OCI-LY3 (cell line): ENCODE data around the gene PRDM2.

Source experiments
- H2AFZ ChIP-seq: fragments of 200-600, 300-600 bp; shearing (Covaris generic); 2 replicates; pipeline ENCODE4 v1.6.0; 2014; ENCODE audit warnings: antibody characterized with exemption, low read depth, low read length
- H3K27ac ChIP-seq: fragments of 200-600, 300-600 bp; sonication (generic); 2 replicates; pipeline ENCODE4 v1.5.1; 2014; ENCODE audit warnings: mild to moderate bottlenecking, low read length, moderate library complexity, mixed read lengths
- H3K27me3 ChIP-seq: fragments of 200-600, 300-600 bp; sonication (generic); 2 replicates; pipeline ENCODE4 v1.6.1; 2014; ENCODE audit warnings: low read depth, low read length, mixed read lengths
- H3K36me3 ChIP-seq: fragments of 200-600, 300-600 bp; sonication (generic); replicated peaks from 2 replicates; pipeline ENCODE3; 2014; ENCODE audit warnings: low read depth, low read length, mixed read lengths
- H3K4me1 ChIP-seq: fragments of 300-600, 200-600 bp; sonication (generic); 2 replicates; pipeline ENCODE4 v1.6.1; 2014; ENCODE audit warnings: low read length, mixed read lengths
- H3K4me2 ChIP-seq: fragments of 200-600, 300-600 bp; sonication (generic); 2 replicates; pipeline ENCODE4 v1.6.1; 2014; ENCODE audit warnings: low read length, mixed read lengths
- H3K4me3 ChIP-seq: fragments of 300-600, 200-600 bp; sonication (generic); 2 replicates; pipeline ENCODE4 v1.5.1; 2014; ENCODE audit warnings: antibody characterized with exemption, mild to moderate bottlenecking, low read length, moderate library complexity
- H3K79me2 ChIP-seq: fragments of 300-600, 200-600 bp; shearing (Covaris generic); 2 replicates; pipeline ENCODE4 v1.6.1; 2014; ENCODE audit warnings: mild to moderate bottlenecking, low read length, mixed read lengths
- H3K9ac ChIP-seq: fragments of 300-600, 200-600 bp; shearing (Covaris generic); 2 replicates; pipeline ENCODE4 v1.6.0; 2014; ENCODE audit warnings: mild to moderate bottlenecking, low read length, moderate library complexity
- H3K9me3 ChIP-seq: fragments of 200-600, 300-600 bp; shearing (Covaris generic); 2 replicates; pipeline ENCODE4 v1.6.1; 2014; ENCODE audit warnings: low read length, mixed read lengths; ENCODE audit not compliant: insufficient read depth
- H4K20me1 ChIP-seq: fragments of 200-600, 300-600 bp; sonication (generic); 2 replicates; pipeline ENCODE4 v1.6.1; 2016; ENCODE audit warnings: low read length, mixed read lengths; ENCODE audit not compliant: insufficient read depth
- EZH2phosphoT487 ChIP-seq: fragments of 200-600 bp; shearing (Covaris generic); IDR thresholded peaks from 2 replicates; pipeline ENCODE4 v1.6.1; 2018; ENCODE audit warnings: antibody characterized with exemption, mixed run types, low read depth
- TF ChIP-seq, protein P1 (sequence below): fragments of 200-600, 300-600 bp; sonication (generic); IDR thresholded peaks from 2 replicates; pipeline ENCODE4 v1.5.1; 2014; ENCODE audit warnings: antibody characterized with exemption, low read length, low read depth

Gene PRDM2

GRCh38 chr1:13702425-13703127 lies 2.6 kb downstream of the PRDM2 start:
- H3K4me2 ChIP-seq: peak overlapping the region; percentile 85
- H3K4me3 ChIP-seq: peak overlapping the region; percentile 97
- H4K20me1 ChIP-seq: peaks cover 26% of the 10 kb centered on the region; the same call in 1 of the 2 replicates
- peaks cover 6% of the 10 kb centered on the region; the same call in 1 of the 2 replicates for H3K9me3 ChIP-seq
- TF ChIP-seq, protein P1, sequence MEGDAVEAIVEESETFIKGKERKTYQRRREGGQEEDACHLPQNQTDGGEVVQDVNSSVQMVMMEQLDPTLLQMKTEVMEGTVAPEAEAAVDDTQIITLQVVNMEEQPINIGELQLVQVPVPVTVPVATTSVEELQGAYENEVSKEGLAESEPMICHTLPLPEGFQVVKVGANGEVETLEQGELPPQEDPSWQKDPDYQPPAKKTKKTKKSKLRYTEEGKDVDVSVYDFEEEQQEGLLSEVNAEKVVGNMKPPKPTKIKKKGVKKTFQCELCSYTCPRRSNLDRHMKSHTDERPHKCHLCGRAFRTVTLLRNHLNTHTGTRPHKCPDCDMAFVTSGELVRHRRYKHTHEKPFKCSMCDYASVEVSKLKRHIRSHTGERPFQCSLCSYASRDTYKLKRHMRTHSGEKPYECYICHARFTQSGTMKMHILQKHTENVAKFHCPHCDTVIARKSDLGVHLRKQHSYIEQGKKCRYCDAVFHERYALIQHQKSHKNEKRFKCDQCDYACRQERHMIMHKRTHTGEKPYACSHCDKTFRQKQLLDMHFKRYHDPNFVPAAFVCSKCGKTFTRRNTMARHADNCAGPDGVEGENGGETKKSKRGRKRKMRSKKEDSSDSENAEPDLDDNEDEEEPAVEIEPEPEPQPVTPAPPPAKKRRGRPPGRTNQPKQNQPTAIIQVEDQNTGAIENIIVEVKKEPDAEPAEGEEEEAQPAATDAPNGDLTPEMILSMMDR: no peak
- no peak for TF ChIP-seq EZH2phosphoT487
- H3K36me3 ChIP-seq: peaks cover 14% of the 10 kb centered on the region
- peak overlapping the region; percentile 98 for H3K9ac ChIP-seq
- peak overlapping the region; percentile 97 for H3K27ac ChIP-seq
- H3K79me2 ChIP-seq: peaks cover 82% of the 10 kb centered on the region
- H3K4me1 ChIP-seq: peaks cover 50% of the 10 kb centered on the region
- H3K27me3 ChIP-seq: no peaks in the 10 kb centered on the region
- no peak overlapping the region for H2AFZ ChIP-seq

GRCh38 chr1:13703128-13703513 lies 3.1 kb downstream of the PRDM2 start:
- peak overlapping the region; percentile 85 for H3K4me2 ChIP-seq
- TF ChIP-seq, protein P1: no peak
- TF ChIP-seq EZH2phosphoT487: no peak
- H3K27me3 ChIP-seq: no peaks in the 10 kb centered on the region
- peaks cover 56% of the 10 kb centered on the region for H3K4me1 ChIP-seq
- H3K79me2 ChIP-seq: peaks cover 87% of the 10 kb centered on the region
- H3K9ac ChIP-seq: peak overlapping the region; percentile 77
- H2AFZ ChIP-seq: no peak overlapping the region
- peak overlapping the region; percentile 97 for H3K4me3 ChIP-seq
- peaks cover 31% of the 10 kb centered on the region; the same call in 1 of the 2 replicates for H4K20me1 ChIP-seq
- H3K36me3 ChIP-seq: peaks cover 8% of the 10 kb centered on the region
- H3K9me3 ChIP-seq: peaks cover 3% of the 10 kb centered on the region; the same call in 1 of the 2 replicates
- peak overlapping the region; percentile 97 for H3K27ac ChIP-seq

DNA sequence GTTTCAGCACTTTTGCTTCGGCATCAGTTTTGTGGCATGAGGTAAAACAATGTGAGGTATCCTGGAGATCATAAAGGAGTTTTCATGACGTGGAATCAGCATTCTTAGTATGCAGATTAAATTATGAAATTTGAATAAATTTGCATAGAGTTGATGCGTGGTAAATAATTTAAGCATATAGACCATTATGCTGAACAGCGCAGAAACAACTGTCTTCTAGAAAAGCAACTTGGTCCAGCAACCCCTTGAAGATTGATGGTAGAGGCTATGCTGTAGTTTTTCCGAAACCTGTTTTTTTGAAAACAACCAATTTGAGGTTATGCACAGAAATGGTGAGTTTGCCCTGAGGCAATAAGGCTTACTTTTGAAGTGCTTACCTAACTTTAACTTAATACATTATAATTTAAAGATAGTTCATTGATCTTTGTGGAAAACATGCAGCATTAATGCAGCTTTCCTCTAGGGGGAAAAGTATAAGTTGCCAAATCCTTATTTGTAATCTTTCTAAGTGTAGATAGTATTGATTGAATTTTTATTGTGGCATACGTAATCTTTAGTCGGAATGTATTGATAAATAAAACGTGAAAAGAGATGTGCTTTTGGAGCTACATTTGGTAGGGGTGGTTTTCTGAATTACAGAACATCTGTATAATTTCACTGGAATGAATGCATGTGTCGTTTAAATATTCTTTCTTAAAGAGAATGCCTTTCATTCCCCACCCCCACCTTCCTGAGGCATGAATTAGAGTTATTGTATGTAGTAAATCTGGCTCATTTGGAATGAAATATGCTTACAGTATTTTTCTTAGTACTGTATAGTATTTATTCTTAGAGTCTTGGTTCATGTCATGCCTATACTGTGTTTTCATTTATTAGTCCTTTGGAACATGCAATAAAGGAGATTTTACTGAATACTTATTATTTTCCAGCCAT lies 3.8 kb downstream of the PRDM2 start:
- H3K27me3 ChIP-seq: no peaks in the 10 kb centered on the region
- H3K4me1 ChIP-seq: peaks cover 63% of the 10 kb centered on the region
- peaks cover 38% of the 10 kb centered on the region; the same call in 1 of the 2 replicates for H4K20me1 ChIP-seq
- H3K79me2 ChIP-seq: peaks cover 94% of the 10 kb centered on the region
- no peaks in the 10 kb centered on the region for H3K9me3 ChIP-seq
- H3K9ac ChIP-seq: peak overlapping the region; percentile 77
- TF ChIP-seq, protein P1: no peak
- TF ChIP-seq EZH2phosphoT487: no peak
- peaks cover 6% of the 10 kb centered on the region for H3K36me3 ChIP-seq
- H3K4me3 ChIP-seq: peak overlapping the region; percentile 97
- H3K27ac ChIP-seq: peak overlapping the region; percentile 97
- peak overlapping the region; percentile 85 for H3K4me2 ChIP-seq
- no peak overlapping the region for H2AFZ ChIP-seq

DNA sequence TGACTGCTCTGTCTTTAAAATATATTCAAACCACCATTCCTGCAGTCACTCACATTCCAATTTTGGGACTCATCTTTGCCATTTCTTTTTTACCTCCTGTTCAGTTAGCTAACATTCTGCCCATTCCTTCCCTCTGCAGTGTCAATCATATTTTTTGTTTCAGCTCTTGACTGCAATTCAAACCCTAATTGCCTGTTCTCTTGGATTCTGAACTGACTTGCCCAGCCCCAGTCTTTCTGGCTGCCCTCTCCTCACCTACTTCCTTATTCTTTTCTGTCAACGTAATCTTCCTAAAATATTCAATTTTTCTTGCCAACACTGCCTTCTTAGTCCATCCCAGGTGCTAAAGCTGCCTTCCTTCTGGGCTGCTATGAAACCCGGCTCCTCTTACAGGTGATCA lies 6.1 kb downstream of the PRDM2 start:
- peaks cover 57% of the 10 kb centered on the region for H4K20me1 ChIP-seq
- H3K4me3 ChIP-seq: no peak overlapping the region
- peak overlapping the region; percentile 33 for H3K4me2 ChIP-seq
- H3K9ac ChIP-seq: no peak overlapping the region
- no peaks in the 10 kb centered on the region for H3K9me3 ChIP-seq
- TF ChIP-seq EZH2phosphoT487: no peak
- TF ChIP-seq, protein P1: no peak
- H3K79me2 ChIP-seq: peaks cover 94% of the 10 kb centered on the region
- peaks cover 78% of the 10 kb centered on the region for H3K4me1 ChIP-seq
- H3K27ac ChIP-seq: peak overlapping the region; percentile 12; the same call in 1 of the 2 replicates
- H3K36me3 ChIP-seq: peaks cover 6% of the 10 kb centered on the region
- no peak overlapping the region for H2AFZ ChIP-seq
- H3K27me3 ChIP-seq: no peaks in the 10 kb centered on the region
